ENCODE results near the gene FHOD3. TPM values are rescaled to one million over a fixed set of nuclear protein-coding genes. Genes with fewer than 3 reads are reported as not detected.

Gene FHOD3
- total RNA-seq, 1 experiment from 2014 or later = 22.7 TPM

DNA sequence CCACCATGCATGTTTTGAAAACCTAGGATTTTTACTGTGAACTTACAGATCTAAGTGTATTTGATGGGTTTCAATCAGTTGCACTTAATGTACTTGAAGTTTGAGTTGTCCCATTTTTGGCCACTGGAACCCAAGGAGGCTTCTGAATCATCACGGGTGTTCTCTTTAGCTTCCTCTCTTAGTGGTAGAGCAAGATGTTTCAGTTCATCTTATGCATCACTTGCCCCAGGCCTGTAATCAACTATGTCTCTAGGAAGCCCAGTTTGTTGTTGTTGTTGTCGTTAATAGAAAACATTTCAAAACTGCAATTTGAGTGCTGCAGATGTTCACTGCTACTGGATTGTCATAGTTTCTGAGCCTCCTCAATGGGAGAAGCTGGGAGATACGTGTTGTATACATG is 97.0 kb downstream of the FHOD3 start:
- POLR2A ChIA-PET = no interaction called here
- H3K9me3 ChIP-seq (ENCODE audit: control insufficient read depth, insufficient read depth, low read depth, low read length) = peaks cover 16% of the 10 kb centered on the region; the same call in 1 of the 2 replicates
- TF ChIP-seq POLR2AphosphoS5 (IDR thresholded peaks at IDR 0.05; ENCODE audit: low read depth, low read length) = no peak
- no peak for TF ChIP-seq SIN3A (IDR thresholded peaks at IDR 0.05; ENCODE audit: borderline replicate concordance, insufficient read depth, low read depth, low read length)
- no peak for TF ChIP-seq CTCF (IDR thresholded peaks at IDR 0.05)
- TF ChIP-seq, protein P1, sequence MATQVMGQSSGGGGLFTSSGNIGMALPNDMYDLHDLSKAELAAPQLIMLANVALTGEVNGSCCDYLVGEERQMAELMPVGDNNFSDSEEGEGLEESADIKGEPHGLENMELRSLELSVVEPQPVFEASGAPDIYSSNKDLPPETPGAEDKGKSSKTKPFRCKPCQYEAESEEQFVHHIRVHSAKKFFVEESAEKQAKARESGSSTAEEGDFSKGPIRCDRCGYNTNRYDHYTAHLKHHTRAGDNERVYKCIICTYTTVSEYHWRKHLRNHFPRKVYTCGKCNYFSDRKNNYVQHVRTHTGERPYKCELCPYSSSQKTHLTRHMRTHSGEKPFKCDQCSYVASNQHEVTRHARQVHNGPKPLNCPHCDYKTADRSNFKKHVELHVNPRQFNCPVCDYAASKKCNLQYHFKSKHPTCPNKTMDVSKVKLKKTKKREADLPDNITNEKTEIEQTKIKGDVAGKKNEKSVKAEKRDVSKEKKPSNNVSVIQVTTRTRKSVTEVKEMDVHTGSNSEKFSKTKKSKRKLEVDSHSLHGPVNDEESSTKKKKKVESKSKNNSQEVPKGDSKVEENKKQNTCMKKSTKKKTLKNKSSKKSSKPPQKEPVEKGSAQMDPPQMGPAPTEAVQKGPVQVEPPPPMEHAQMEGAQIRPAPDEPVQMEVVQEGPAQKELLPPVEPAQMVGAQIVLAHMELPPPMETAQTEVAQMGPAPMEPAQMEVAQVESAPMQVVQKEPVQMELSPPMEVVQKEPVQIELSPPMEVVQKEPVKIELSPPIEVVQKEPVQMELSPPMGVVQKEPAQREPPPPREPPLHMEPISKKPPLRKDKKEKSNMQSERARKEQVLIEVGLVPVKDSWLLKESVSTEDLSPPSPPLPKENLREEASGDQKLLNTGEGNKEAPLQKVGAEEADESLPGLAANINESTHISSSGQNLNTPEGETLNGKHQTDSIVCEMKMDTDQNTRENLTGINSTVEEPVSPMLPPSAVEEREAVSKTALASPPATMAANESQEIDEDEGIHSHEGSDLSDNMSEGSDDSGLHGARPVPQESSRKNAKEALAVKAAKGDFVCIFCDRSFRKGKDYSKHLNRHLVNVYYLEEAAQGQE (IDR thresholded peaks at IDR 0.05; ENCODE audit: insufficient read depth in 1 of 2, low read depth in 2 of 2, low read length in 1 of 2) = no peak
- no peak for TF ChIP-seq TCF7L2 (IDR thresholded peaks at IDR 0.05; ENCODE audit: low read depth, low read length)
- no TSS peak for BruUV-seq (replicated peaks)
- ATAC-seq (no peak), DNase-seq (ENCODE audit: low read depth, low spot score) (no peak)
- CTCF ChIA-PET = no interaction called here
- no peaks in the 10 kb centered on the region for H3K4me1 ChIP-seq (ENCODE audit: control insufficient read depth, insufficient read depth, low read length)
- H3K27me3 ChIP-seq (ENCODE audit: control insufficient read depth, insufficient read depth, low read length) = no peaks in the 10 kb centered on the region
- no peaks in the 10 kb centered on the region for H3K36me3 ChIP-seq (ENCODE audit: control insufficient read depth, insufficient read depth, low read length)
- intact Hi-C loops (cut with micrococcal nuclease; ENCODE audit: unreplicated experiment) = no loop called here
- H3K4me3 ChIP-seq (ENCODE audit: low read depth in 2 of 2, low read length in 2 of 2) = no peak overlapping the region
- in situ Hi-C loops (cut with HindIII; ENCODE audit: low pct_unique_long_range_greater_than_20kb, low sequenced_read_pairs) = no loop called here
- no peak overlapping the region for H3K27ac ChIP-seq (ENCODE audit: low read length)

GRCh38 chr18:36396190-36396589 is 98.7 kb downstream of the FHOD3 start:
- H3K4me1 ChIP-seq (ENCODE audit: control insufficient read depth, insufficient read depth, low read length) = no peaks in the 10 kb centered on the region
- H3K4me3 ChIP-seq (ENCODE audit: low read depth in 2 of 2, low read length in 2 of 2) = no peak overlapping the region
- H3K9me3 ChIP-seq (ENCODE audit: control insufficient read depth, insufficient read depth, low read depth, low read length) = peaks cover 16% of the 10 kb centered on the region; the same call in 1 of the 2 replicates
- TF ChIP-seq TCF7L2 (IDR thresholded peaks at IDR 0.05; ENCODE audit: low read depth, low read length) (no peak), POLR2AphosphoS5 (IDR thresholded peaks at IDR 0.05; ENCODE audit: low read depth, low read length) (no peak), SIN3A (IDR thresholded peaks at IDR 0.05; ENCODE audit: borderline replicate concordance, insufficient read depth, low read depth, low read length) (no peak), CTCF (IDR thresholded peaks at IDR 0.05) (no peak)
- TF ChIP-seq, protein P1 (IDR thresholded peaks at IDR 0.05; ENCODE audit: insufficient read depth in 1 of 2, low read depth in 2 of 2, low read length in 1 of 2) = no peak
- DNase-seq (ENCODE audit: low read depth, low spot score) (no peak), ATAC-seq (no peak)
- no TSS peak for BruUV-seq (replicated peaks)
- intact Hi-C loops (cut with micrococcal nuclease; ENCODE audit: unreplicated experiment) = no loop called here
- H3K36me3 ChIP-seq (ENCODE audit: control insufficient read depth, insufficient read depth, low read length) = no peaks in the 10 kb centered on the region
- in situ Hi-C loops (cut with HindIII; ENCODE audit: low pct_unique_long_range_greater_than_20kb, low sequenced_read_pairs) = no loop called here
- POLR2A ChIA-PET = no interaction called here
- CTCF ChIA-PET = no interaction called here
- H3K27me3 ChIP-seq (ENCODE audit: control insufficient read depth, insufficient read depth, low read length) = no peaks in the 10 kb centered on the region
- no peak overlapping the region for H3K27ac ChIP-seq (ENCODE audit: low read length)

Measured in Panc1 (cell line).